GM21825 (cell line): ENCODE data around the gene LYVE1.
"Not testable (repeated sequence)": the region's sequence is repeated elsewhere in the genome, so short reads cannot be mapped to it uniquely, and the experiment has no call there.

ENCODE experiments used
- ATAC-seq: cut with Tn5 transposase; IDR thresholded peaks from one replicate; pipeline ENCODE4 v1.9.1; 2021; ENCODE audit warnings: mild to moderate bottlenecking, moderate library complexity; ENCODE audit not compliant: unreplicated experiment

The LYVE1 gene, protein sequence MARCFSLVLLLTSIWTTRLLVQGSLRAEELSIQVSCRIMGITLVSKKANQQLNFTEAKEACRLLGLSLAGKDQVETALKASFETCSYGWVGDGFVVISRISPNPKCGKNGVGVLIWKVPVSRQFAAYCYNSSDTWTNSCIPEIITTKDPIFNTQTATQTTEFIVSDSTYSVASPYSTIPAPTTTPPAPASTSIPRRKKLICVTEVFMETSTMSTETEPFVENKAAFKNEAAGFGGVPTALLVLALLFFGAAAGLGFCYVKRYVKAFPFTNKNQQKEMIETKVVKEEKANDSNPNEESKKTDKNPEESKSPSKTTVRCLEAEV

DNA sequence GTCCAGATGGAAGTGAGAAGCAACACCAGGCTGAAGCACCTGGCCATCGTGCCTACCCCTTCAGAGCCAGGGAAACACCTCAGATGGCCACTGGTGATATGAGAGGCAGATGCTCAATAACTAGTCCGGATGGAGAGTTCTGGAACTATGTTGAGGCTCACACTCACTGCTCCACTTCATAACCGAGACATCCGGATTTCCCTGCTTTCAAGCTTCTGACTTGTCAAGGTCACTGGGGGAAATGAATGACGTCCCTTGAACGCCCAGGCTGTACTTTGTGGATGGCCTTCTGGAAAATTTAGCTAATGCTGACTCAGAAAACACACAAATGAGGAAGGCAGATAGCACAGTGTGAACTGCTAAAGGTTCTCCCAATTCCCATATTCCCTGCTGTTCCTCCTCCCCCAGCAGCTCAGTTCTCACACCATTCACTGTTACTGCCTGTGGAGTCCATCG lies at the start of gene LYVE1:
Gene LYVE1, minus strand, starts transcription at position 180 of the 456 bp plus-strand sequence. Its CDS starts 133 bp downstream, at position 47.
- no peak for ATAC-seq

DNA sequence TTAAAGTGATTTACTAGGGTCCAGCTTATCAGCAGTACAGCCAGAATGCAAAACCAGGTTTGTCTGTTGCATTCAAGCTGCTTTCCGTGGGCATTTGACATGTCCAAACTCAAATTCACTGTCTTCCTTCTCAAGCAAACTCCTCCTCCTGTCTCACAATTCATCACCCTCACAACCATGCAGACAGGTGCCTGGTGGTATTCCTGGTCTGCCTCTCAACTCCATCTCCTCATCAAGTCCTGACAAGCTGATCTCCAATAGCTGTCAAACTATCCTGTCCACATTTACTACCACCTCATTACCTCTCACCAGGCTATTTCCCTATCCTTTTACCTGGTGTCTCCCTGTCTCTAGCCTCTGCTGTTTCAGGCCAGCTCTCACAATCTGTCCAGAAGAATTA lies 49.1 kb upstream of the LYVE1 start:
- no peak for ATAC-seq

DNA sequence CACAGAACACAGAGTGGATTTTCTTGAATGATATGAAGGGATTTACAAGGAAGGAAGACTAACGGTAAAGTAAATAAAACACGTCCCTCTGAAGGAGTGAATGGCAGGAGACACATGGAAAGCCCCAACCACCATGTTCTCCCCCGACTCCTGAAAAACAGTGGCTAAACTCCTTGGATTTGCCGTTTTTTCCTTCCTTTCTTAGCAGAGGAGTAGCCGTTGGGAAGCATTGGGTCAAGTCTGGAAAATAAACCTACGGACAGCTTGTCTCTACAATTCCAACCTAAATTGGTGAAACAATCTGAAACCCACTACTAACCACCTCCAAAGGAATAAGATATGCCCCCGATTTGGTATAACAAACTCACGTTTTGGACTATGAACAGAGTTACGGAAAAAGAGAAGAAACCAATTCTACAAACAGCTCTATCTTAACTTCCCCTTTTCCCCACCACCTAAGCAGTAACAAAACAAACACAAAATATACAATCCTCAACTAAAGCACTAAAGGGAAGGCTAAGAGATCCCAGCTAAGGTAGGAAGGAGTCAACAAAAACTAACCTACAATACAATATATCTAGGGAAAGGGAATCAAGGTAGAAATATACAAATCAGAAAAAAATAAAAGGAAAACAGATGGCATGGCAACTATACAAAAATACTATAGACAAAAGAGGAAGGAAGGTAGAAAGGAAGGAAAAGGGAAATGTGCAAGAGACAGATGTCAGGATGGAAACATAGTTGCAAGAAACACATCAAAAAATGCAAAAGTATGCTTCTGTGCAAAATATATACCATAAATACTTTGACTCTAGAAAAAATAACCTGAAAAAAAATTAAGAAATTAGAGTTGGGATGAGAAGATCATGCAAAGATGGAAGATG lies 43.8 kb upstream of the LYVE1 start:
- no peak for ATAC-seq

DNA sequence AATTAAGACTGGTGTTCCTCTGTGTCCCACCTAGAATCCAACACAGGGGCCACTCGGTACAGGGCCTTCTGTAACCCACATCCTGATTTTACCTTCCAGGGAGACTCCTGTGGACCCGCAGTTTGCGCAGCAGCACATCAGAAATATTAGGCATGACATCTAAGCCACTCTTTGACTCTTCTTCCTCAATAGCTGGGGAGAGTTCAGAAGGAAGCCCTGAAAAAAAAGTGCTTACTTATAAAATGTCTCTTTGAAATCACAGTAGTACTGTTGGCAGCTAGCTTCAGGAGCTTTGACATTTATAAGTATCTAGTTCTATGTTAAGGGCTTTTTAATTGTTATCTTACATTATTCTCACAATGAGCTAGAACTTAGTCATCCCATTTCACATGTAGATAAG lies 41.2 kb upstream of the LYVE1 start:
- no peak for ATAC-seq

DNA sequence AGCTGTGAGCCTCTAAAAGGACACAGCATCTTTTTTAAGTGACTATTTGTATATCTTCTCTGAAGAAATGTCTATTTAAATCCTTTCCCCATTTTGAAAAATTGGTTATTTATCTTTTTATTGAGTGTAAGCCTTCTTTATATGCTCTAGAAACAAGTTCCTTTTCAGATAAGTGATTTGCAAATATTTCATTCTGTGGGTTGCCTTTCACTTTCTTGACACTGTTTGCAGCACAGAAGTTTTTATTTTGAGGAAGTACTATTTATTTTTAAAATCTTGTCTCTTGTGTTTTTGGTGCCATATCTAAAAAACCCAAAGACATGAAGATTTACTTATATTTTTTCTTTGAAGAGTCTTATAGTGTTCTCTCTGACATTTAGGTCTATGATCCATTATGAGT lies 40.1 kb upstream of the LYVE1 start:
- ATAC-seq: no peak

DNA sequence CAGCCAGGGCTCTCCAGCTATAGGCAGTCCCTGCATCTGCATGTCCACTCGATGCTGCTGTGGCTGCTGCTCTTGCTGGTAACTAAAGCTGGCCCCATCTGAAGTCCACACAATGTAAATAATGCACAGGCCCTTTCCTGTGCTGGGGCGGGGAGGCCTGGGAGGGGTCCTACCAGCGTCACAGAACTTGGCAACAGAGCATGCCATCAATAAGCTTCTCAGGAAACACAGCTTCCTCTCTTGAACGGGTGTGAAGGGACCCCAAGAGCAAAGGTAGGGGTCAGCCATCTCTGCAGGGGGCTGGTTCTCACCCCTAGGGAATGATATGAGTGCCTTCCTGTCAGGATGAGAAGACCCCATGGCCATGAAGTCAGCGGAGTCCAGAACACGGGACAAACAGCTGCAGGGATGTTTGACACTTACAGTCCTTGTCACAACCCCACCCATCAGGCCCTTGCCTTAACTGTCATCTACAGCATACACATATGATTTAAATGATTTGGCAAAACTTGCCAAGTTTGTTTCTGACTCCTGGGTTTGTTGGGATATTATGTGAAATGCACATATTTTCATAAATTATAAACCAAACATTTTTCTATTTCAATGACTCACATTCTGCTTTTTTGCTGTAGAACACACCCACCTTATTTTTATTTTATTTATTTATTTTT lies 39.1 kb upstream of the LYVE1 start:
- no peak for ATAC-seq

DNA sequence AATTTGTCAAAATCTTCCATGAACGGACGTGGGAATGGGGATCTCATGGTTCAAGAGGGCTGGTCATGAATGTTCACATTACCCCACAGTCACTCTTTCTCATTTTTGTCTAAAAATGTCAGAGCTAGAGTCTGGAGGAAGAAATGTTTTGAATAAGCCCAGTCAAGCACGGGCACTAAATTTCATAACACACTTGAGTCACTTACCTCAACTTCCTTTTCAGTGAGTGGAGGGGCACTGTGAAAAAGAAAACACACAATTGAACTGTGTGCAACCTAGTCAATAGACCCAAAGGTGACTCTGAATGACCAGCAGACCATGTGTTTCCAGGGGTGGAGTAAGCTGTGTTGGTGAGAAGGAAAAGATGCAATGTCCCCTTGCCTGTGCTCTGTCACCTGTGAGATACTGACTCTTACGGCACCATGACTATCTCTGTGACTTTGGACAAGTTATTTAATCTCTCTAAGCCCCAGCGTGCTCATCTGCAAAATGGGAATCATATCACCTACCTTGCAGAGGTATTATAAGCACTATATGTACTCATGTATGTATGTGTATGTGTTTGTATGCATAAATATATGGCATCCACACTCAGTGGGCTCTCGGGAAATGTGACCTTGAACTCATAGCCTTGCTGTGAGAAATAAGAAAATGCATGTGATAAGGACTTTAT lies 38.2 kb upstream of the LYVE1 start:
- no peak for ATAC-seq

DNA sequence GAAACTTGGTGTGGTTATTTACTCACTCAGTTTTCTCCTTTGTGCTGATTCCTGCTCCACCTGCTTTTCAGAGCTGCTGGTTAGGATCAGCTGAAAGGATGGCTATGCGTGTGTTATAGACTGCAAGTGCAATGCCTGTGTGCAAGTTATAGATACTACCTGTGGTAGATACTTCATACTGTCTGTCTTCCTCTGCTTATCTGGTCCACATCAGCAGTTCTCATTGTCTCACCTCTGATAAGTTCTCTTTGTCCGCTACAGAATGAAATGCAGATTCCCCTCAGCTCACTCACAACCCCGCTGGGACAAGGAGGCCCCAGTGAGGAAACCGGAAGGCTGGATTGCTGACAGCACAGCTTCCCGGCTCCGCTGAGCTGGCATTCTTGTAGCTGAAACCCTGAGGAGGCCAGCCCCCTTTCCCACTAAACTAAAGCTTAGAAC lies 37.5 kb upstream of the LYVE1 start:
- ATAC-seq: no peak

DNA sequence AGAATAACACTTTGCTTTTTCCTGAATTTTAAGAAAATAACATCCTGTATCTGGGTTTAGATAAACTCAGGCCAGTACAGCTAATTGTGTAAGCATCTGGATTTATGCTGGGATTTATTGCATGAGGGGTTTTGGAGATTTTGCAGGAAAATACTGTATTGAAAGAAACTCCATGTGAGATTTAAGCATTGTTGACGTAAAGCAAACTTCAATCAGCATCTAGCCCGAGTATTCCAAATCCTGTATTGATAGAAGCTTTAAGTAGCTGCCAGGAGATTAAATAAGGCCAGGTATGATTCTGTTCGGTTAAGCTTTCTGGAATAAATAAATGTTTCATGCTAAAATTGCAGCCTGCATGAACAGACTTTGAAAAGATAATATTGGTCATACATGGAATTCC lies 36.3 kb upstream of the LYVE1 start:
- ATAC-seq: no peak

DNA sequence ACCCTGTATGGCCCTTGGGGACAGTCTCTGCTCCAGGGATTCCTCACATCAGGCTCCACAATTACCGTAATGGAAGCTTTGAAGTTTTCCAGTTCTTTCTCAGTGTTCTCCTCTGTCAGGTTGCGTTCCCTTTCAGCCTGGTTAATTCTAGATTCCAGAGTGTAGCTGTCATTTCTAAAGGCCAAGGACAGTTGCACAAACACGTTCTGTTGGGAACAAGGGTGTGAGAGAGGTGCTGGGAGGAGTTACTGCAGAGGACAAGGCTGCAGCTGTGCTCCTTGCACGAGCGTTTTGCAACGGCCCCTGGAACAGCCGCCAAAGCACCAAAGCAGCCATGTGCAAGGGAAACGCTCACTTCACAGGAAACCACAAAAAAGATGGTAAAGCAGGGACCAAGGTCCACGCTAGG lies 35.9 kb upstream of the LYVE1 start:
- ATAC-seq: no peak

DNA sequence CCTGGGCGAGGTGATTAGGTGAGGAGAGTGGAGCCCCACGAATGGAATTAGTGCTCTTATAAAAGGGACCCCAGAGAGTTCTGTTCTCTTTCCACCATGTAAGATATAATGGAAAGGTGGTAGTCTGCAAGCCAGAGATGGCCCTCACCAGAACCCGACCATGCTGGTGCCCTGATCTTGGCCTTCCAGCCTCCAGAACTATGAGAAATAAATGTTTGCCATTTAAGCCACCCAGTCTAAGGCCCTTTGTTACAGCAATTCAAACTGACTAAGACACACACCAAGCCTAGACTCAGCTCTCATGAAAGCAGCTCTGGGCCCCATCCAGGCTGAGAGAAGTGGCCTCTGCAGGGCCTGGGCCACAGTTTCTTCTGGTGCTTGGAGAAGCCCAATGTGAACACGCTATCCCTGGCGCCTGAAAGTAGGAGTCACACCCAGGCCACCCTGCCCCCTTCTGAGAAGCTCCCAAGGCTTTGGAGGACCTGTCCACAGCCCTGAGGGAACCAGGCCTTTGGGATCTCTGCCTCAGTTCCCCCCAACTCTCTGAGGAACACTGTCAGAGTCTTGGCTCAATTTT lies 35.3 kb upstream of the LYVE1 start:
- no peak for ATAC-seq

DNA sequence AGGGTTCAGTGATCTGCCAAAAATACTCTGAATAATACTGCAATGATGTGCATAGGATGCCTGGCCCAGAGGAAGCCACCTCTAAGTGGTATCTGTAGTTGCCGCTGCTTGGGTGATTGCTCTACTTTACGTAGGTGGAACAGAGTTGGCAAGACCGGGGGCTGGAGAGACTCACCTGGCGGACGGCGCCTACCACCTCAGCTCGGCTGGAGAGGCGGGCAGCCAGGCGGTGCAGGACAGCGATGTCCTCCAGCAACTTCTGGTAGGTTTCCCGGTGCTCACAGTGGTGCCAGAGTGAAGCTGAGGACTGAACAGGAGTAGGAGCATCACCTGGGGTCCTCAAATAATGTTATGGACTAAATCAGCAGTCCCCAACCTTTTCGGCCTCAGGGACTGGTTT lies 34.5 kb upstream of the LYVE1 start:
- ATAC-seq: no peak

DNA sequence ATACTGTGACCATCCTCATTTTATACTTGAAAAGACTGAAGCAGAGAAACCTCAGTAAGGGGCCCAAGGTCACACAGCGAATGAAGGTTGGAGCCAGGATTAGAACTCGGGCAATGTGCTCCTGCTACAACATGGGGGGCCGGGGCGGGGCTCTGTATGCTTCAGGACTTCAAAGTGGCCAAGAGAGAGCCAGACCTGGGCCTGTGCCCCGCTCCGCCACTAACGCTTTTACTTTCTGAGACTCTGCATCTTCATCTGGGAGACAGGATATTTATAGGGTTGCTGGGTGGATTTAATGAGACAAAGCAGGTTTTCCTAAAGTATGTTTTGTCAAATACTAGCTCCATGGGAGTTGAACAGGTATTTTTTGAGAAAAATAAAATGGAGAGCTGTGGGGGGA lies 33.9 kb upstream of the LYVE1 start:
- no peak for ATAC-seq

DNA sequence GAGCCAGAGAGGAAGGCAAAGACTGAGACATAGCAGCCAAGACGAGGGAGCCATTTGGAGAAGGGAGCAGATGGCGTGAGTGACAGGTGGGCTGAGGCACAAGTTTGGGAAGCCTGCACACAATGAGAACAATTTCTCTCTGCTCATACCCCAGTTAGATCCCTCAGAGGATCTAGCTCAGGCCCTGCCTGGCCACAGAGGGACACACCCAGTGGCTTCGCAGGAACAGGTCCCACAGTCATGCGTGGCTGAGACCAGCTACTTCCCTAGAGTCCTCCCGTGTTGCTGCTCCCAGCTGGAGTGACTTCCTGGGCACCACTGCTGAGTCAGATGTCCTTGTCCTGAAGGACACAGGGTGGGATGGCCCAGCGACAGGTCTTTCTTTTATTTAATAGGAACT lies 33.4 kb upstream of the LYVE1 start:
- no peak for ATAC-seq

DNA sequence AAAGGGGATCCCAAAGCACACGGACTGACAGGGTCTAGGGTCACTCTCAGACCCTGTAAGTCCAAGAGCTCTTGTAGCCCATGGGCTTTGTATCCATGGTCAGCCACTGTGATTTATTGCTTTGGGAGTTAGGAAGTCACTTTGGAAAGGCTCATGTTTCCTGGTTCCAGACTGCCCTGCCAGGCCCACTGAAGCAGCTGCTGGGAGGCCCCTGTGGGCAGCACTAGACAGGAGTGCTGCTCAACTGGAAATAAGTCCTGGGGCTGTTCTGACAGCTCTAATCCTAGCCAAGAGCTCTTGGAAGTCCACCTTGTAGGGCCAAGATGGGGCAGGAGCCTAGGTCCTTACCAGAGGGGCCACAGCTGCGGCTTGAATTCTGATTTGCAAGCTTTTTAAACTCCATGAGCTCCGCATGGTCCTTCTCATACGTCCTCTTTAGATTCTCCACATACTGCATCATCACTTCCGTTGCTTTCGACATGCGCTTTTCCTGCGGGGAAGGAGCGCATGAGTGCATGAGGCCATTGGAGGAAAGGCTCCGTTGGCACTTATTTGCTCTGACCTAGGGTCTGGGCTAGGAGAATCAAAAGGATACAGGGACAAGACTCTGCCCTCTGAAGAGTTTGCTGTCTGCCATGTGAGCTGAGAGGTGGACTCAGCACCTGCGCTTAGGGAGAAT lies 32.2 kb upstream of the LYVE1 start:
- ATAC-seq: no peak

DNA sequence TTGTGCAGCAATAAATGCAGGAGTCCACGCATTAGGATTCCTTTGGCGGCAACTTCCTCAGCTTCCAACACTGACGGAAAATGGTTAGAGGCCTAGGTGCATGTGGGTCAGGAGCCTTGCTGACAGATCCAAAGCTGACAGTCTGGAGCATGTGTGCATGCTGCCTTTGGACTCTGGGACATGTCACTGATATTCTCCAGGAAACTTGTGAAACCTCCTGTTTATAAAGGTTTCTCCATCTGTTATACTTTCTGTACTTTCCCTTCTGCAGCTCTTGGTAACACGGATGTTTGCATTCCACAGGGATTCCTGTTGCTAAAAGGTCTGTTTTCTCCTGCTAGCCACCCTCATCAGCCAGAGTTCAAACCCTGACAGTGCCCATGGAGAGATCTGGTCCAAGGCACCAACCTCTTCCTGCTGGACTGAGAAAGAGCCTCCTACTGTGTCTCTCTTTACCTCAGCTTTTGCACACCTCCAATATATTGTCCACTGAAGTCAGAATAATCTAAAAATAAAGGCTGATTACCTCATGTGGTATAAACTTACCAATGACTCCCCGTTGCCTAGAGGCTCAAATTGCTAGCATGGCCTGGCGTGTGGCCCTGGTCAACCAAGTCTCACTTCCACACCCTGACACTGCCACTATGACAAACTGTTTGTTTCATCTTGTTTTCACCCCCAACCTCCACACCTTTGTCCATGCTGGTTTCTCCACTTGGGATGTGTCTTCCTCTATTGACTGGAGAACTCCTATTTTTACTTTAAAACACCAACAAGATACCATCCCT lies 31.1 kb upstream of the LYVE1 start:
- no peak for ATAC-seq

DNA sequence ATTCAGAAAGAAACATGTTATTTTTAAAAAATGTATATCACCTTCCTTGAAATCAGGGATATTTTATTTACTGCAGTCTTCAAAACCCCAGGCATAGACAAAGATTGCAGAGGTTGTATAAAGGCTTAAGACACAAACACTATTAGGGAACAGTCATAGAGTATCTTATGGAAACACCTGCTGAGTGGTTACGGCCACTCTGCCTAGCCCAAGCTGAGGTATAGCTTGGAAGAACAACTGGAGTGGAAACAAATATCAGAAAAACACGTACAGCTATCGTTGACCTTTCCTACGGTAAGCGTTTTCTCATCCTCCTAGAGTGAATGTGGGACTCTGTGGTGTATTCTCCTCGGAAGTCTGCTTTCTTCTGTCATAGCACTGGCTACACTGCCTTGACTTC lies 30.4 kb upstream of the LYVE1 start:
- no peak for ATAC-seq

DNA sequence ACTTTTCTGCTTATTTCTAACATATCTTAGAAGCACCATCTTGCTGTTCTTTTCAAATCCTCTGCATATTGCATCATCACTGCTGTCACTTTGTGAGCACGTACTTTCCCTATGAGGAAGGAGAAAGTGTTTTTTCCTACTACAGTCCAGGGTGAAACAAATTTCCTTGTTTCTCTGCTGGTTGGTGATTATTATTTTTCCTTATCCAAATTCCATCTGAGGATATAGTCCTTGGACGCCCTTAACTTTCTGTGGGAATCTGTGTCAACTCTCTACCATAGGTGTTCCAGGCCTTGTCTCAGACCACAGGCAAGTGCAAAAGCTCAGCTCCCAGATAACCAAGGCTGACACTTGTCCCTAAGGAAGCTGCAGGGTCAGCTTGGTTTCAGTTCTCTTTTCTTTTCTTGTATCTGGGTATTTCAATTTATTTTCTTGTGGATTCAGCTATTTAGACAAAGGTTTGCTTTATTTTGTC lies 29.4 kb upstream of the LYVE1 start:
- ATAC-seq: no peak

DNA sequence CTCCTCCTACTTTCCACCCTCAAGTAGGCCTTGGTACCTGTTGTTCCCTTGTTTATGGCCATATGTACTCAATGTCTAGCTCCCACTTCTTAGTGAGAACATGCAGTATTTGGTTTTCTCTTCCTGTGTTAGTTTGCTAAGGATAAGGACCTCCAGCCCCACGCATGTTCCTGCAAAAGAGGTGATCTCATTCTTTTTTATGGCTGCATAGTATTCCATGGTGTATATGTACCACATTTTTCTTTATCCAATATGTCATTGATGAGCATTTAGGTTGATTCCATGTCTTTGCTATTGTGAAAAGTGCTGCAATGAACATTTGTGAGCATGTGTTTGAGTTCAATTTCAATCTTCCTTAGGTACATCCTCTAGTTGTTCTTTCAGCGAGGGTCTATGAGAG lies 27.4 kb upstream of the LYVE1 start:
- not testable (repeated sequence) for ATAC-seq
